Endothelial cell (in vitro differentiated cells): Measurements from ENCODE around the gene FAM234B. TPM values are rescaled to one million over a fixed set of nuclear protein-coding genes. Genes with fewer than 3 reads are reported as not detected.

ENCODE experiments used
- DNase-seq: peaks from one replicate; pipeline ENCODE4 v3.0.0; 2021; ENCODE audit warnings: low spot score
- H3K27ac Mint-ChIP-seq: one replicate; pipeline ENCODE4 v1.8.0; 2021; ENCODE audit warnings: mixed read lengths, inconsistent platforms; ENCODE audit not compliant: unreplicated experiment
- H3K27me3 Mint-ChIP-seq: one replicate; pipeline ENCODE4 v1.8.0; 2021; ENCODE audit warnings: mild to moderate bottlenecking, moderate library complexity, mixed read lengths, inconsistent platforms; ENCODE audit not compliant: unreplicated experiment
- H3K36me3 Mint-ChIP-seq: one replicate; pipeline ENCODE4 v1.8.0; 2021; ENCODE audit warnings: mild to moderate bottlenecking, low read depth, mixed read lengths, inconsistent platforms; ENCODE audit not compliant: unreplicated experiment
- H3K4me1 Mint-ChIP-seq: one replicate; pipeline ENCODE4 v1.8.0; 2021; ENCODE audit warnings: mild to moderate bottlenecking, mixed read lengths, inconsistent platforms; ENCODE audit not compliant: unreplicated experiment
- H3K4me3 Mint-ChIP-seq: one replicate; pipeline ENCODE4 v1.8.0; 2021; ENCODE audit warnings: mild to moderate bottlenecking, mixed read lengths, inconsistent platforms; ENCODE audit not compliant: unreplicated experiment
- H3K9me3 Mint-ChIP-seq: one replicate; pipeline ENCODE4 v1.8.0; 2021; ENCODE audit warnings: mixed read lengths, inconsistent platforms; ENCODE audit not compliant: unreplicated experiment
- total RNA-seq: library from RNA; stranded (reverse); fragmentation: NEBNext Ultra II Directional; extraction: Animal tissue kit (Norgen Biotek cat#: 25700); gene quantifications from one replicate; pipeline ENCODE4 v1.2.1, GENCODE V29; 2021; ENCODE audit not compliant: unreplicated experiment
- TF ChIP-seq, protein P1 (sequence below): fragments of 200-600 bp; sonication (generic); IDR thresholded peaks from one replicate; pipeline ENCODE4 v1.5.0; 2021; ENCODE audit warnings: antibody characterized with exemption; ENCODE audit not compliant: unreplicated experiment

Gene FAM234B
- total RNA-seq, 1 donor from 2014 or later: 36.3 TPM

DNA sequence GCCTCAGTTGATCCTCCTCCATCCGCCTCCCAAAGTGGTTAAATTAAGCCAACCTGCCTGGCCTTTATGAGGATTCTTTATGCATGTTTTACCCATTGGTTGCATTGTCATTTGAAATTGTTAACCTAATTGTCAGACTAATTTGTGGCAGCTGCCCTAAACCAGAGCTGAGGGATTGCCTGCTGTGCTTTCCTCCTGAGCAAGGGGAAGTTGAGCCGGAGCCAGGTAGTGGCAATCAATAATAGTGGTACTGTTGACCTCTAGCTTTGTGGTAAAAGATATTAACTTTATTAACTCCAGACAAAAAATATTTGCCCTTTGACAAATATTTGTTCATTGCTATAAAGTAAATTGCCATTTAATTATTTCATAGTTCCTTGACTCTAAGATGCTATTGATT is 38.5 kb upstream of the FAM234B start:
- peaks cover 9% of the 10 kb centered on the region for H3K36me3 Mint-ChIP-seq
- DNase-seq: no peak
- no peak overlapping the region for H3K4me3 Mint-ChIP-seq
- H3K4me1 Mint-ChIP-seq: peaks cover 18% of the 10 kb centered on the region
- no peaks in the 10 kb centered on the region for H3K9me3 Mint-ChIP-seq
- no peak overlapping the region for H3K27ac Mint-ChIP-seq
- H3K27me3 Mint-ChIP-seq: peaks cover 12% of the 10 kb centered on the region
- TF ChIP-seq, protein P1, sequence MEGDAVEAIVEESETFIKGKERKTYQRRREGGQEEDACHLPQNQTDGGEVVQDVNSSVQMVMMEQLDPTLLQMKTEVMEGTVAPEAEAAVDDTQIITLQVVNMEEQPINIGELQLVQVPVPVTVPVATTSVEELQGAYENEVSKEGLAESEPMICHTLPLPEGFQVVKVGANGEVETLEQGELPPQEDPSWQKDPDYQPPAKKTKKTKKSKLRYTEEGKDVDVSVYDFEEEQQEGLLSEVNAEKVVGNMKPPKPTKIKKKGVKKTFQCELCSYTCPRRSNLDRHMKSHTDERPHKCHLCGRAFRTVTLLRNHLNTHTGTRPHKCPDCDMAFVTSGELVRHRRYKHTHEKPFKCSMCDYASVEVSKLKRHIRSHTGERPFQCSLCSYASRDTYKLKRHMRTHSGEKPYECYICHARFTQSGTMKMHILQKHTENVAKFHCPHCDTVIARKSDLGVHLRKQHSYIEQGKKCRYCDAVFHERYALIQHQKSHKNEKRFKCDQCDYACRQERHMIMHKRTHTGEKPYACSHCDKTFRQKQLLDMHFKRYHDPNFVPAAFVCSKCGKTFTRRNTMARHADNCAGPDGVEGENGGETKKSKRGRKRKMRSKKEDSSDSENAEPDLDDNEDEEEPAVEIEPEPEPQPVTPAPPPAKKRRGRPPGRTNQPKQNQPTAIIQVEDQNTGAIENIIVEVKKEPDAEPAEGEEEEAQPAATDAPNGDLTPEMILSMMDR: no peak

DNA sequence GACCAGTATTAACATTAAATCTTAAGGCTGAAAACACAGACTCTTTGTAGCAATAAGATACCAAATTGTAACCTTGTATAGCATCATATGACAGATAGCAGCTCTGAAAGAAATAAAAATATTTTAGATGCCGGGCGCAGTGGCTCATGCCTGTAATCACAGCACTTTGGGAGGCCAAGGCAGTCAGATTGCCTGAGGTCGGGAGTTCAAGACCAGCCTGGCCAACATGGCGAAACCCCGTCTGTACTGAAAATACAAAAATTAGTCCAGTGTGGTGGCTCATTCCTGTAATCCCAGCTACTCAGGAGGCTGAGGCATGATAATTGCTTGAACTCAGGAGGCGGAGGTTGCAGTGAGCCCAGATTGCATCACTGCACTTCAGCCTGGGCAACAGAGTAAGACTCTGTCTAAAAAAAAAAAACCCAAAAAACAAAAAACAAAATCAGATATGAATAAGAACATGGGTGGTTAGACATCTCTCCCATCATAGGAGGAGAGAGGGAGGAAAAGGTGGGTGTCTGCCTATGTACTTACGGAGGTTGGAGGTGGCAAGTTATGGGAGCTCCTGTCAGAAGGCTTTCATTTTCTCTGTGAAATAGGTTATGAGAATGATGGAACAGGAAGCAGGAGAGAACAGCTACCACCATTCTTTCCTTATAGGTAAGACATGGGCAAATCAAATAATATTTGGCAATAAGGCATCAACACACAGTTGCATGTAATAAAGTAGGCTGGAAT is 36.5 kb upstream of the FAM234B start:
- Mint-ChIP-seq H3K27ac (no peak overlapping the region), H3K9me3 (no peaks in the 10 kb centered on the region), H3K4me3 (no peak overlapping the region), H3K4me1 (peaks cover 5% of the 10 kb centered on the region), H3K27me3 (no peaks in the 10 kb centered on the region), H3K36me3 (no peaks in the 10 kb centered on the region)
- no peak for DNase-seq
- TF ChIP-seq, protein P1: no peak

DNA sequence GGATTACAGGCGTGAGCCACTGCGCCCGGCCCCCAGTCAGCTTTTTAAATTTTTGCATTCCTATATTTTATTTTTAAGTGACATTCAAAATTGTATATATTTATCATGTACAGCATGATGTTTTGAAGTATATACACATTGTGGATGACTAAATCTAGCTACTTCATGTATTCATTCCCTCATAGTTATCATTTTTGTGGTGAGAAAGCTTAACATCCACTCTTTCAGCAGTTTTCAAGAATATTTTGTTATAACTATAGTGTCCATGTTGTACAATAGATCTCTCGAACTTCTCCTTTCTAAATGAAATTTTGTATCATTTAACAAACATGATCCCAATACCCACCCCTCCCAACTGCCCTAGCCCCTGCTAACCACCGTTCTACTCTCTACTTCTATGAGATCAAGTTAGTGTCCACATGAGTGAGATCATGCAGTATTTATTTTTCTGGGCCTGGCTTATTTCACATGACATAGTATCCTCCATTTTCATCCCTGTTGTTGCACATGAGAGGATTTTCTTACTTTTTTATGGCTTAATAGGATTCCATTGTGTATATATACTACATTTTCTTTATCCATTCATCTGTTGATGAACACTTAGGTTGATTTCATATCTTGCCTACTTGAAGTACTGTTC is 35.3 kb upstream of the FAM234B start:
- no peak for DNase-seq
- TF ChIP-seq, protein P1: no peak
- no peaks in the 10 kb centered on the region for H3K9me3 Mint-ChIP-seq
- no peaks in the 10 kb centered on the region for H3K4me1 Mint-ChIP-seq
- H3K27me3 Mint-ChIP-seq: no peaks in the 10 kb centered on the region
- no peak overlapping the region for H3K4me3 Mint-ChIP-seq
- no peaks in the 10 kb centered on the region for H3K36me3 Mint-ChIP-seq
- no peak overlapping the region for H3K27ac Mint-ChIP-seq

DNA sequence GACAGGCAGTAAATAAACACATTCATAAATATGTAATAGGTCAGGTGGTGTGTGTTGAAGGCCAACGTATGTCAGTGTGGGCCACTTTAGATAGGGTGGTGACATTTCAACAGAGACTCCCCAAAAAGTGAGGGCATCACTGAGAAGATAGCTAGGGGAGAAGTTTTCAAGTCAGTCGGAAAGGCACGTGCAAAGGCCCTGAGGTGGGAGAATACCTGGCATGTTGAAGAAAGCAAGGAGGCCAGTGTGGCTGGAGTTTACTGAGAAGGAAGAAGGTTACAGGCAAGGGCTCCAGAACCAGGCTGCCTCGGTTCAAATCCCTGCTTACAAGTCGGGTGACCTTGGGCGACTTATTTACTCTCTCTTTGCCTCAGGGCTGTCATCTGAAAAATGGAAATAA is 33.1 kb upstream of the FAM234B start:
- Mint-ChIP-seq H3K36me3 (no peaks in the 10 kb centered on the region), H3K4me3 (no peak overlapping the region), H3K9me3 (no peaks in the 10 kb centered on the region), H3K27me3 (no peaks in the 10 kb centered on the region), H3K27ac (no peak overlapping the region), H3K4me1 (no peaks in the 10 kb centered on the region)
- no peak for DNase-seq
- TF ChIP-seq, protein P1: no peak

DNA sequence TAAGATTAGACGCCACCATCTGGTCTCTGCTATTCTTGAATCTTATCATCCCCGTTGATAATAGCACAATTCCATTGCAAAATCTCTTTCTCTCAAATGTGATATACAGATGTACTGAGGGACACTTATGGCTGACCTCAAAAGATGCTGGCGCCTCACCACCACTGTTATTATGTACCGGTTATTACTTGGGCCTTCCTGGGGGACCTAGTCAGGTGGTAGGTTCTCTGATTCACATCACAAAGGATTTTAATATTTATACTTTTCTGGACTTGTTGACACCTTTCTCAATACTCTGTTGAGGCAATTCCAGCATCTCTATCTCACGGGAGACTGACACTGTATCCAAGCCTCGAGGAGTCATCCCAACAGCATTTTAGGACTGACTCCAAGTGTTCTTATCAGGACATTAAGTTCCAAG is 21.3 kb upstream of the FAM234B start:
- Mint-ChIP-seq H3K27me3 (no peaks in the 10 kb centered on the region), H3K9me3 (no peaks in the 10 kb centered on the region), H3K36me3 (no peaks in the 10 kb centered on the region), H3K4me3 (no peak overlapping the region), H3K4me1 (peaks cover 10% of the 10 kb centered on the region), H3K27ac (no peak overlapping the region)
- no peak for DNase-seq
- TF ChIP-seq, protein P1: no peak
